AG09309 (cell line): ENCODE results near the gene ERFL.

Source experiments
- DNase-seq: peaks from one replicate; pipeline ENCODE4 v3.0.0-alpha.2; 2010; ENCODE audit warnings: low read depth
- H3K4me3 ChIP-seq: 2 replicates; pipeline ENCODE4 v1.5.1; 2011; ENCODE audit warnings: mild to moderate bottlenecking, low read depth, low read length, moderate library complexity; ENCODE audit not compliant: control insufficient read depth
- TF ChIP-seq, protein P1 (sequence below): IDR thresholded peaks from 2 replicates; pipeline ENCODE4 v1.5.1; 2011; ENCODE audit warnings: mild to moderate bottlenecking, low read depth, low read length, inconsistent platforms; ENCODE audit not compliant: insufficient read depth, control insufficient read depth; ENCODE audit errors: missing control alignments

The ERFL gene

GRCh38 chr19:41904118-41904870 lies 24.0 kb downstream of the ERFL start:
- H3K4me3 ChIP-seq, result no peak overlapping the region
- TF ChIP-seq, protein P1, sequence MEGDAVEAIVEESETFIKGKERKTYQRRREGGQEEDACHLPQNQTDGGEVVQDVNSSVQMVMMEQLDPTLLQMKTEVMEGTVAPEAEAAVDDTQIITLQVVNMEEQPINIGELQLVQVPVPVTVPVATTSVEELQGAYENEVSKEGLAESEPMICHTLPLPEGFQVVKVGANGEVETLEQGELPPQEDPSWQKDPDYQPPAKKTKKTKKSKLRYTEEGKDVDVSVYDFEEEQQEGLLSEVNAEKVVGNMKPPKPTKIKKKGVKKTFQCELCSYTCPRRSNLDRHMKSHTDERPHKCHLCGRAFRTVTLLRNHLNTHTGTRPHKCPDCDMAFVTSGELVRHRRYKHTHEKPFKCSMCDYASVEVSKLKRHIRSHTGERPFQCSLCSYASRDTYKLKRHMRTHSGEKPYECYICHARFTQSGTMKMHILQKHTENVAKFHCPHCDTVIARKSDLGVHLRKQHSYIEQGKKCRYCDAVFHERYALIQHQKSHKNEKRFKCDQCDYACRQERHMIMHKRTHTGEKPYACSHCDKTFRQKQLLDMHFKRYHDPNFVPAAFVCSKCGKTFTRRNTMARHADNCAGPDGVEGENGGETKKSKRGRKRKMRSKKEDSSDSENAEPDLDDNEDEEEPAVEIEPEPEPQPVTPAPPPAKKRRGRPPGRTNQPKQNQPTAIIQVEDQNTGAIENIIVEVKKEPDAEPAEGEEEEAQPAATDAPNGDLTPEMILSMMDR, result no peak
- DNase-seq, result no peak

DNA sequence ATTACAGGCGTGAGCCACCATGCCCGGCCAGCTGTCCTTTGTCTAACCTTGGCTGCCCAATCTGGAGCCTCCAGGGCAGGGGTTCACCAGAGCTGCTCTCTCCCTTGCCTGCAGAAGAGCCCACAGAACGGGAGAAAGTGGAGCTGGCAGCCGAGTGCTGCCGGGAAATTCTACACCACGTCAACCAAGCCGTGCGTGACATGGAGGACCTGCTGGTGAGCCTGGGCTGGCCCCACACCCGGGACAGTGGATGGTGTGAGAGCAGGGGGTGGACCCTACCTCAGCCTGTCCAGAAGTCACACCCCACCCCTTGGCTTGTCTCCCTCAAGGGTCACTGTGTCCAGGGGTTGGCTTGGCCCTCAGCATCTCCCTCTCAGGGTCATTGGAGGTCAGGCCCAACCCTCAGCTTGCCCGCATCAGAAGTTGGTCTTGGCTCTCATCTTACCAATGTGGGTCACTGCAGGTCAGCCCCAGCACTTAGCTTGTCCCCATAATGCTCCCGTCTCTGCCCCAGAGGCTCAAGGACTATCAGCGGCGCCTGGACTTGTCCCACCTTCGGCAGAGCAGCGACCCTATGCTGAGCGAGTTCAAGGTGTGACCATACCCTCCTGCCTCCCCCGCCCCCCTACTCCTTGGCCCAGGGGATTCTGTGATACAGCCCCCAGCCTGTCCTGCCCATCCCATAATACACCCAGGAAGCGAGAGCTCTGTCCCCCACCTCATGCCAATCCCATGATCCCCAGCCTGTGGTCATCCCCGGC lies 24.9 kb downstream of the ERFL start:
- no peak overlapping the region for H3K4me3 ChIP-seq
- no peak for DNase-seq
- TF ChIP-seq, protein P1, result no peak

DNA sequence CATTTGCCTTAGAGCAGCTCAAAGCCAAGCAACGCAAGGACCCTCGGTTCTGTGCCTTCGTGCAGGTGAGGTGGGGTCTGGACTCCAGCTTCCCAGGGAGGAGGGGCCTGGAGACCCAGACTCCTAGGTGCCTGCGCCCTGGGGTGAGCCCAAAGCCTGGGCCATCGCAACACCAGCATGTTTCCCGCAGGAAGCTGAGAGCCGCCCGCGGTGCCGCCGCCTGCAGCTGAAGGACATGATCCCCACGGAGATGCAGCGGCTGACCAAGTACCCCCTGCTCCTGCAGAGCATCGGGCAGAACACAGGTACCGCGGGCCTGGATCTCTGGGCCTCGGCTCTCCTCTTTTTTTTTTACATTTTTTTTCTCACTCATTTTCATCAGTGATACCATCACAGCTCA lies 25.7 kb downstream of the ERFL start:
- H3K4me3 ChIP-seq, result no peak overlapping the region
- TF ChIP-seq, protein P1, result no peak

DNA sequence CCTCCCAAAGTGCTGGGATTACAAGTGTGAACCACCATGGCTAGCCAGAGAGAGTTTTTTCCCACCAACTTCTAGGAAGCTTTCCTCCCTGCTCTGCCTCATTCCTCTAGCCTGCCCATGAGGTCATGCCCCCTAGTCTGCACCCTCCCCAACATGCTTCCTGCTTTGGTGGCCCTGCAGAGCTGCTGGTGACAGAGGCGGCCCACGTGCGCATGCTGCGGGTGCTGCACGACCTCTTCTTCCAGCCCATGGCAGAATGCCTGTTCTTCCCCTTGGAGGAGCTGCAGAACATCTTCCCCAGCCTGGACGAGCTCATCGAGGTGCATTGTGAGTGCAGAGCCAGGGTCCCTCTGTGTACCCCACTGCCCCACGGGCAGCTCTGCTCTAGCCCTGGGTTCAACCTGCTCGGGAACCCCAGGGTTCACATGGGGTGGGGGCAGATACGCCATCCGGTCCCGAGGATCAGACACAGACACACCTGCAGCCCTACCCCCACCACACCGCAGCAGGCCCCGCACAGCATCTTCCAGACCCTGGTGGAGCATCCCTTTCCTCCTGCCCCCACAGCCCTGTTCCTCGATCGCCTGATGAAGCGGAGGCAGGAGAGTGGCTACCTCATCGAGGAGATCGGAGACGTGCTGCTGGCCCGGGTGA lies 26.4 kb downstream of the ERFL start:
- DNase-seq, result no peak
- TF ChIP-seq, protein P1, result no peak
- H3K4me3 ChIP-seq, result no peak overlapping the region

More for the DNA sequence above, 25.7 kb downstream of the ERFL start:
- DNase-seq, result no peak

DNA sequence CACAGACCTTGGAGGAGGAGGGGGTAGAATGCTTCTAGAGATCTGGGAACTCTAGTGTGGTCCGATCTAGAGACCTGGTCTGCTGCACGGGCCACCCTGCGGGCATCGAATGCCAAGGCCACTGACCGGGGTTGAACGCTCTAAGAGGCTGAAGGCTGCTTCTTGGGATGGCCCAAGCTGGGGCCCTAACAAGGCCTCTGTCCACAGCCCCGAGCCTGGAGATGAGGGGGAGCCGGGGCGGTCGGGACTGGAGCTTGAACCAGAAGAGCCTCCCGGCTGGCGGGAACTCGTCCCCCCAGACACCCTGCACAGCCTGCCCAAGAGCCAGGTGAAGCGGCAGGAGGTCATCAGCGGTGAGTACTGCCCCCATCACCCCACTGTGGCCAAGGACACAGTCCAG lies 30.0 kb downstream of the ERFL start:
- no peak for DNase-seq
- TF ChIP-seq, protein P1, result no peak
- H3K4me3 ChIP-seq, result no peak overlapping the region

DNA sequence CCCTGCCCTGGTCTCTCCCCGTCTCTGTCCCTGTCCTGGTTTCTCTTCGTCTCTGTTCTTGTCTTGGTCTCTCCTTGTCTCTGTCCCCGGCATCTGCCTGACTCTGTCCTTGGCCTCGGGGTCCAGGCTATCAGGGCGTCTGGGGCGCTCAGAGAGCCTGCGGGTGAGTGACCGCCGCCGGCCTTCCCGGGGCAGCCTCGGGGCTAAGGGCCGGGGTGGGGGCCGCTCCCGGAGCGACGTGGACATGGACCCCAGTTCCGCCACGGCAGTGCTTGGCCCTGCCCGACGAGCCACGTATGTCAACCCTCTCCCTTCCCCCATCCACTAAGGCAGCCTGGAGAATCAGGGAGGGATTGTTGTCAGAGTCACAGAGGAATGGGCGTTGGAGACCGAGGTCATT lies 30.4 kb downstream of the ERFL start:
- TF ChIP-seq, protein P1, result no peak
- no peak for DNase-seq
- no peak overlapping the region for H3K4me3 ChIP-seq
